ENCODE data around the gene CFAP65.

The CFAP65 gene

GRCh38 chr2:219020604-219021365 lies 20.5 kb downstream of the CFAP65 start:
- DNase-seq (ENCODE audit: low read depth), result peak; percentile 3
- TF ChIP-seq CTCF (conservative IDR thresholded peaks at IDR 0.05; ENCODE audit: low read length), result no peak
- H3K4me3 ChIP-seq (ENCODE audit: low read length), result no peak overlapping the region

- no peak for TF ChIP-seq CTCF (conservative IDR thresholded peaks at IDR 0.05; ENCODE audit: low read length)
- DNase-seq (ENCODE audit: low read depth), result no peak
Measured at GRCh38 chr2:219019436-219019835, 21.9 kb downstream of the CFAP65 start.

GRCh38 chr2:219018726-219019125 lies 22.6 kb downstream of the CFAP65 start:
- TF ChIP-seq CTCF (conservative IDR thresholded peaks at IDR 0.05; ENCODE audit: low read length), result no peak
- H3K4me3 ChIP-seq (ENCODE audit: low read length), result no peak overlapping the region
- DNase-seq (ENCODE audit: low read depth), result no peak

More at GRCh38 chr2:219019436-219019835, 21.9 kb downstream of the CFAP65 start:
- H3K4me3 ChIP-seq (ENCODE audit: low read length), result no peak overlapping the region

- no peak overlapping the region for H3K4me3 ChIP-seq (ENCODE audit: low read length)
- no peak for TF ChIP-seq CTCF (conservative IDR thresholded peaks at IDR 0.05; ENCODE audit: low read length)
- DNase-seq (ENCODE audit: low read depth), result no peak
Measured at GRCh38 chr2:219018286-219018685, 23.0 kb downstream of the CFAP65 start.

- no peak overlapping the region for H3K4me3 ChIP-seq (ENCODE audit: low read length)
- no peak for DNase-seq (ENCODE audit: low read depth)
Measured at GRCh38 chr2:219017201-219017931, 23.9 kb downstream of the CFAP65 start.

GRCh38 chr2:219016721-219017120 lies 24.6 kb downstream of the CFAP65 start:
- DNase-seq (ENCODE audit: low read depth), result no peak
- TF ChIP-seq CTCF (conservative IDR thresholded peaks at IDR 0.05; ENCODE audit: low read length), result no peak
- no peak overlapping the region for H3K4me3 ChIP-seq (ENCODE audit: low read length)

More at GRCh38 chr2:219017201-219017931, 23.9 kb downstream of the CFAP65 start:
- TF ChIP-seq CTCF (conservative IDR thresholded peaks at IDR 0.05; ENCODE audit: low read length), result no peak

- no peak for DNase-seq (ENCODE audit: low read depth)
- TF ChIP-seq CTCF (conservative IDR thresholded peaks at IDR 0.05; ENCODE audit: low read length), result no peak
- no peak overlapping the region for H3K4me3 ChIP-seq (ENCODE audit: low read length)
Measured at GRCh38 chr2:219010873-219011272, 30.4 kb downstream of the CFAP65 start.

All from AG10803 (cell line).